ENCODE results near the gene GPR37L1. TPM values are rescaled to one million over a fixed set of nuclear protein-coding genes. Genes with fewer than 3 reads are reported as not detected.
"Not testable (repeated sequence)": the region's sequence is repeated elsewhere in the genome, so short reads cannot be mapped to it uniquely, and the experiment has no call there.

Gene GPR37L1
- total and polyA plus RNA-seq, 11 donors: 0.03 to 0.05 (median 0.04) TPM; not detected in 8

- ATAC-seq: peak in 2 of 4 donors; percentile 5 to 10
- H3K27ac ChIP-seq: peak overlapping the region; percentile 72 to 98 (median 92)
Observed at GRCh38 chr1:202145068-202145743, 22.5 kb downstream of the GPR37L1 start.

GRCh38 chr1:202145744-202146140, 23.0 kb downstream of the GPR37L1 start:
- H3K9me3 ChIP-seq; ATAC-seq; DNase-seq; H3K27me3 ChIP-seq; intact Hi-C loops (cut with DNase I): not testable (repeated sequence)
- WGBS, 4 donors: 92 to 97% (median 95%) methylated on average over 8 of the region's 8 CpGs
- peak overlapping the region in 2 of 12 donors; percentile 91 to 95 for H3K27ac ChIP-seq
- peaks cover 0 to 37% (median 21%) of the 10 kb centered on the region in 12 donors for H3K4me1 ChIP-seq
- peak overlapping the region in 2 of 12 donors; percentile 97 to 100 for H3K4me3 ChIP-seq
- peaks cover 0 to 12% (median 0%) of the 10 kb centered on the region in 9 donors for H3K36me3 ChIP-seq

More at GRCh38 chr1:202145068-202145743, 22.5 kb downstream of the GPR37L1 start:
- Histone ChIP-seq H3K4me1 (peaks cover 0 to 41% (median 22%) of the 10 kb centered on the region in 12 donors), H3K36me3 (peaks cover 0 to 12% (median 0%) of the 10 kb centered on the region in 9 donors), H3K4me3 (peak overlapping the region; percentile 81 to 100 (median 97)), H3K9me3 (no peaks in the 10 kb centered on the region), H3K27me3 (no peaks in the 10 kb centered on the region)
- 8 to 15% (median 10%) methylated on average over 13 of the region's 13 CpGs for WGBS, 4 donors
- TF ChIP-seq CTCF (IDR thresholded peaks at IDR 0.05) (no peak), POLR2A (IDR thresholded peaks at IDR 0.05) (no peak)
- intact Hi-C loops (cut with DNase I): no loop called here
- peak in 1 of 5 donors; percentile 11 for DNase-seq

GRCh38 chr1:202146279-202146678, 23.6 kb downstream of the GPR37L1 start:
- Histone ChIP-seq H3K27ac (no peak overlapping the region), H3K36me3 (peaks cover 0 to 15% (median 0%) of the 10 kb centered on the region in 9 donors), H3K4me1 (peaks cover 0 to 31% (median 18%) of the 10 kb centered on the region in 12 donors), H3K27me3 (no peaks in the 10 kb centered on the region), H3K4me3 (no peak overlapping the region), H3K9me3 (no peaks in the 10 kb centered on the region)
- no peak for ATAC-seq
- no peak for DNase-seq
- intact Hi-C loops (cut with DNase I): no loop called here
- TF ChIP-seq CTCF (IDR thresholded peaks at IDR 0.05): no peak
- TF ChIP-seq POLR2A (IDR thresholded peaks at IDR 0.05): no peak
- WGBS, 4 donors: 94 to 97% (median 95%) methylated on average over 5 of the region's 5 CpGs

- H3K27me3 ChIP-seq: no peaks in the 10 kb centered on the region
- H3K36me3 ChIP-seq: peaks cover 0 to 21% (median 0%) of the 10 kb centered on the region in 9 donors
- intact Hi-C loops (cut with DNase I): no loop called here
- WGBS, 4 donors: 57 to 73% (median 72%) methylated on average over 3 of the region's 3 CpGs
- DNase-seq (peak in 1 of 5 donors; percentile 7), ATAC-seq (no peak)
- TF ChIP-seq POLR2A (IDR thresholded peaks at IDR 0.05) (no peak), CTCF (IDR thresholded peaks at IDR 0.05) (no peak)
- H3K9me3 ChIP-seq: no peaks in the 10 kb centered on the region
- no peak overlapping the region for H3K4me3 ChIP-seq
- H3K4me1 ChIP-seq: peaks cover 0 to 26% (median 17%) of the 10 kb centered on the region in 12 donors
- H3K27ac ChIP-seq: no peak overlapping the region
Observed at GRCh38 chr1:202146993-202147392, 24.3 kb downstream of the GPR37L1 start.
